A549 (cell line): ENCODE data around the gene CPT1A. TPM values are rescaled to one million over a fixed set of nuclear protein-coding genes. Genes with fewer than 3 reads are reported as not detected.

Source experiments
- ATAC-seq, 2 experiments: fragments of 200-7000 bp in 1 of 2; fragments of >200 bp in 1 of 2; cut with Nextera tagmentation in 1 of 2; cut with Tn5 transposase in 1 of 2; 3 replicates each; pipeline versions ENCODE4 v1.8.0 to v1.9.1; 2018 to 2020; ENCODE audit warnings: mild to moderate bottlenecking in 1 of 2, moderate library complexity in 1 of 2
- CTCF ChIA-PET: fragments of 300-600 bp; sonication (Branson Sonifier 250); formaldehyde crosslinking; extraction: SDS; loops from one replicate; lab custom pipeline; 2021; ENCODE audit warnings: antibody characterized with exemption, inconsistent platforms; lab: Yijun Ruan, JAX
- POLR2A ChIA-PET: fragments of 350-600 bp; formaldehyde crosslinking; extraction: SDS; loops from one replicate; lab custom pipeline; 2021; ENCODE audit warnings: antibody characterized with exemption, inconsistent platforms; lab: Yijun Ruan, JAX
- DNase-seq, 2 experiments: peaks; one replicate each; pipeline versions ENCODE4 v3.0.0 to v3.0.0-alpha.2; 2011 to 2016; ENCODE audit warnings: low read depth in 1 of 2, low spot score in 1 of 2
- FAIRE-seq: peaks from 2 replicates; lab custom pipeline; 2011; peaks lifted over from hg19 to GRCh38; lab: Jason Lieb, UNC
- H3K27ac ChIP-seq, 2 experiments: fragments of >200 bp; sonication (Bioruptor Twin); formaldehyde crosslinking; 3 replicates each; pipeline ENCODE4 v1.5.1; 2016 to 2017
- H3K4me1 ChIP-seq: fragments of >200 bp; sonication (Bioruptor Twin); formaldehyde crosslinking; 3 replicates; pipeline ENCODE4 v1.6.1; 2016
- H3K4me2 ChIP-seq: fragments of >200 bp; sonication (Bioruptor Twin); formaldehyde crosslinking; 3 replicates; pipeline ENCODE4 v1.6.1; 2016
- H3K4me3 ChIP-seq: fragments of >200 bp; sonication (Bioruptor Twin); formaldehyde crosslinking; 3 replicates; pipeline ENCODE4 v1.5.1; 2016
- H3K9me3 ChIP-seq: fragments of >200 bp; sonication (Bioruptor Twin); formaldehyde crosslinking; 3 replicates; pipeline ENCODE4 v1.6.1; 2016
- BCL3 ChIP-seq: fragments of >200 bp; sonication (Bioruptor Twin); formaldehyde crosslinking; IDR thresholded peaks from 3 replicates; pipeline ENCODE4 v1.6.1; 2016
- CBX8 ChIP-seq: fragments of 200-600 bp; sonication (generic); IDR thresholded peaks from 2 replicates; pipeline ENCODE4 v1.6.1; 2016
- CEBPB ChIP-seq, 2 experiments: fragments of >200 bp in 1 of 2; sonication (Bioruptor Twin) in 1 of 2; formaldehyde crosslinking in 1 of 2; IDR thresholded peaks; 2 replicates each; pipeline ENCODE4 v1.6.1; 2012 to 2016
- CHD4 ChIP-seq: fragments of 200-600 bp; sonication (generic); IDR thresholded peaks from 2 replicates; pipeline ENCODE4 v1.6.1; 2016; ENCODE audit warnings: antibody characterized with exemption, mild to moderate bottlenecking, borderline replicate concordance
- CTCF ChIP-seq: fragments of >200 bp; sonication (Bioruptor Twin); formaldehyde crosslinking; IDR thresholded peaks from 3 replicates; pipeline ENCODE4 v1.5.1; 2016
- E2F6 ChIP-seq: IDR thresholded peaks from 2 replicates; pipeline ENCODE4 v1.6.1; 2012; ENCODE audit warnings: low read depth, borderline replicate concordance
- HOXB5 ChIP-seq: fragments of 250-450 bp; sonication (Bioruptor Pico); IDR thresholded peaks from 2 replicates; pipeline ENCODE4 v1.5.0; 2020; ENCODE audit warnings: mild to moderate bottlenecking, moderate library complexity
- MAFK ChIP-seq: fragments of 450-650 bp; IDR thresholded peaks from 2 replicates; pipeline ENCODE4 v1.6.1; 2014; ENCODE audit not compliant: partially characterized antibody
- MYC ChIP-seq: IDR thresholded peaks from 2 replicates; pipeline ENCODE4 v1.6.1; 2012; ENCODE audit warnings: mild to moderate bottlenecking, inconsistent platforms, low read length, improper control_type of control experiment, borderline replicate concordance
- NFE2L2 ChIP-seq: fragments of 150-350 bp; conservative IDR thresholded peaks from 2 replicates; pipeline ENCODE4 v1.6.1; 2014; ENCODE audit warnings: low read length
- PBX3 ChIP-seq: IDR thresholded peaks from 2 replicates; pipeline ENCODE4 v1.6.1; 2012
- POLR2A ChIP-seq: IDR thresholded peaks from 2 replicates; pipeline ENCODE4 v1.6.1; 2012; ENCODE audit warnings: mild to moderate bottlenecking, low read length
- POLR2AphosphoS2 ChIP-seq: conservative IDR thresholded peaks from 2 replicates; pipeline ENCODE4 v1.6.1; 2012; ENCODE audit warnings: low read length, improper control_type of control experiment, inconsistent platforms
- RAD21 ChIP-seq, 2 experiments: fragments of >200 bp in 1 of 2; sonication (Bioruptor Twin) in 1 of 2; formaldehyde crosslinking in 1 of 2; IDR thresholded peaks in 1 of 2; conservative IDR thresholded peaks in 1 of 2; 2 replicates in 1 of 2; 3 replicates in 1 of 2; pipeline ENCODE4 v1.6.1; 2012 to 2018; ENCODE audit warnings: inconsistent platforms in 1 of 2
- RARB ChIP-seq: fragments of 250-450 bp; sonication (Bioruptor Pico); IDR thresholded peaks from 2 replicates; pipeline ENCODE4 v1.8.0; 2021; ENCODE audit warnings: mild to moderate bottlenecking, moderate library complexity
- RNF2 ChIP-seq: fragments of 200-600 bp; sonication (generic); IDR thresholded peaks from 2 replicates; pipeline ENCODE4 v1.6.1; 2016; ENCODE audit warnings: low read depth, mild to moderate bottlenecking, antibody characterized with exemption, moderate library complexity, borderline replicate concordance
- SREBF2 ChIP-seq: fragments of 450-650 bp; IDR thresholded peaks from 2 replicates; pipeline ENCODE4 v1.6.1; 2014; ENCODE audit warnings: mild to moderate bottlenecking, moderate library complexity
- TFCP2L1 ChIP-seq: fragments of 250-450 bp; sonication (Bioruptor Pico); IDR thresholded peaks from 2 replicates; pipeline ENCODE4 v1.5.0; 2021; ENCODE audit warnings: mild to moderate bottlenecking
- ZC3H11A ChIP-seq: fragments of 450-650 bp; IDR thresholded peaks from 2 replicates; pipeline ENCODE4 v1.6.1; 2014; ENCODE audit warnings: antibody characterized with exemption, mild to moderate bottlenecking
- ZNF302 ChIP-seq: fragments of 250-450 bp; sonication (Bioruptor Pico); IDR thresholded peaks from 2 replicates; pipeline ENCODE4 v1.9.0; 2021; ENCODE audit warnings: inconsistent platforms, mild to moderate bottlenecking, moderate library complexity
- ZSCAN20 ChIP-seq: fragments of 250-450 bp; sonication (Bioruptor Pico); IDR thresholded peaks from 2 replicates; pipeline ENCODE4 v1.8.0; 2022; ENCODE audit warnings: mild to moderate bottlenecking, moderate library complexity
- WGBS: methylation state at CpG from one replicate; pipeline ENCODE4 v1.1.6; 2017; ENCODE audit errors: missing lambda C conversion rate; 5-methylcytosine and 5-hydroxymethylcytosine counted together
- polyA plus RNA-seq, 4 experiments: library from polyadenylated mRNA; depleted of rRNA in 3 of 4; stranded (reverse); fragments of >200 nt; fragmentation: RNase III in 1 of 4; extraction: RNeasy Plus Mini Kit Qiagen cat#74134 plus additional on column Dnase treatment in 1 of 4; gene quantifications; 2 replicates in 3 of 4; 3 replicates in 1 of 4; pipeline ENCODE4 v1.2.3, GENCODE V29; 2011 to 2017

Gene CPT1A
- polyA plus RNA-seq, 2 of the 4 experiments (the other 2 are of a cell fraction) = 15.0 to 21.4 TPM

GRCh38 chr11:68722143-68722542, 119.6 kb downstream of the CPT1A start:
- TF ChIP-seq CEBPB (IDR thresholded peaks at IDR 0.05) = peak; percentile 83 to 89; a peak in 3 of 4 replicates
- TF ChIP-seq MAFK = no peak
- WGBS = 94% methylated on average over 1 of the region's 1 CpG
- ChIA-PET CTCF (interaction anchor here (1.3 kb wide), 1 partner anchor 10 kb away, joined by 4 read pairs; no protein-coding TSS in a partner anchor), POLR2A (no interaction called here)
- no peak overlapping the region for H3K4me2 ChIP-seq
- peaks cover 10% of the 10 kb centered on the region; the same call in 1 of the 3 replicates for H3K9me3 ChIP-seq
- DNase-seq (no peak), ATAC-seq (no peak), FAIRE-seq (no peak)
- no peaks in the 10 kb centered on the region for H3K4me1 ChIP-seq
- H3K27ac ChIP-seq = no peak overlapping the region
- no peak overlapping the region for H3K4me3 ChIP-seq

GRCh38 chr11:68721075-68721474, 120.6 kb downstream of the CPT1A start:
- DNase-seq (no peak), ATAC-seq (no peak), FAIRE-seq (no peak)
- CTCF ChIA-PET = no interaction called here
- peaks cover 15% of the 10 kb centered on the region for H3K9me3 ChIP-seq
- no peak overlapping the region for H3K4me2 ChIP-seq
- H3K4me1 ChIP-seq = no peaks in the 10 kb centered on the region
- no peak overlapping the region for H3K27ac ChIP-seq
- WGBS = 2% methylated on average over 2 of the region's 2 CpGs
- TF ChIP-seq CBX8 = no peak
- no peak for TF ChIP-seq TFCP2L1
- TF ChIP-seq RAD21 (conservative IDR thresholded peaks at IDR 0.05 in 1 of 2, IDR thresholded peaks at IDR 0.05 in 1 of 2) = no peak
- TF ChIP-seq ZNF302 (CRISPR knock-in tag) = no peak
- no peak for TF ChIP-seq MYC
- no peak for TF ChIP-seq CTCF
- no peak for TF ChIP-seq SREBF2
- no peak for TF ChIP-seq ZSCAN20 (CRISPR knock-in tag)
- no peak for TF ChIP-seq NFE2L2
- no peak for TF ChIP-seq PBX3
- no peak for TF ChIP-seq POLR2AphosphoS2
- no peak for TF ChIP-seq CHD4
- TF ChIP-seq RARB (CRISPR knock-in tag) = no peak
- no peak for TF ChIP-seq BCL3
- TF ChIP-seq E2F6 = no peak
- no peak for TF ChIP-seq HOXB5 (CRISPR knock-in tag)
- TF ChIP-seq POLR2A = no peak
- TF ChIP-seq RNF2 = no peak
- no peak for TF ChIP-seq ZC3H11A
- TF ChIP-seq CEBPB (IDR thresholded peaks at IDR 0.05) = no peak
- H3K4me3 ChIP-seq = no peak overlapping the region
- POLR2A ChIA-PET = no interaction called here
